Mucosa of descending colon (tissue), 3 donors: ENCODE data around the gene YPEL1. TPM values are rescaled to one million over a fixed set of nuclear protein-coding genes. Genes with fewer than 3 reads are reported as not detected.

Experiments used
- ATAC-seq: fragments of 200-7000 bp; cut with Tn5 transposase; one replicate; pipeline ENCODE4 v1.9.1; 2020; ENCODE audit warnings: mild to moderate bottlenecking, moderate library complexity
- DNase-seq, 3 donors: peaks; one replicate each; pipeline ENCODE4 v3.0.0-alpha.2; 2020
- H3K36me3 ChIP-seq: fragments of 200-600 bp; one replicate; pipeline ENCODE4 v1.8.0; 2021; ENCODE audit warnings: low read depth, mild to moderate bottlenecking
- H3K4me1 ChIP-seq: fragments of 200-600 bp; one replicate; pipeline ENCODE4 v1.8.0; 2021; ENCODE audit warnings: low read depth, mild to moderate bottlenecking
- H3K4me3 ChIP-seq: fragments of 200-600 bp; one replicate; pipeline ENCODE4 v1.8.0; 2021; ENCODE audit warnings: mild to moderate bottlenecking
- H3K9me3 ChIP-seq: fragments of 200-600 bp; one replicate; pipeline ENCODE4 v1.8.0; 2021; ENCODE audit warnings: mild to moderate bottlenecking
- CTCF ChIP-seq: fragments of 200-600 bp; IDR thresholded peaks from one replicate; pipeline ENCODE4 v1.8.0; 2022; ENCODE audit warnings: antibody characterized with exemption, mild to moderate bottlenecking
- intact Hi-C, 2 donors: fragments of 100-400 bp; cut with DNase I in 1 of 2; cut with micrococcal nuclease in 1 of 2; formaldehyde crosslinking; loops; one replicate each; pipeline versions ENCODE4 v1.11.0 to v1.11.1; 2022; cut with DNase I, micrococcal nuclease
- total RNA-seq, 3 donors: library from RNA; stranded (reverse); fragmentation: NEBNext Ultra II Directional in 2 of 3; extraction: Animal tissue kit (Norgen Biotek cat#: 25700) in 2 of 3; gene quantifications; one replicate each; pipeline versions ENCODE4 v1.2.1 to v1.2.4, GENCODE V29; 2021 to 2023
- donor health status: DM: no; HTN: no; CAD: no; lungs with moderate emphysema.
- donor health status: DM: no; HTN: no; CAD: no.
- donor health status: DM: no; HTN: yes; CAD: no.

YPEL1 gene
- total RNA-seq, 3 donors from 2014 or later, result 2.7 to 6.8 (median 2.8) TPM

GRCh38 chr22:21657360-21658032, 78.1 kb downstream of the YPEL1 start:
- intact Hi-C loops, result no loop called here
- Histone ChIP-seq H3K36me3 (no peaks in the 10 kb centered on the region), H3K4me1 (peaks cover 13% of the 10 kb centered on the region), H3K4me3 (peak overlapping the region; percentile 36), H3K9me3 (no peaks in the 10 kb centered on the region)
- DNase-seq, result peak; percentile 83 to 88 (median 87)
- peak; percentile 97 for ATAC-seq
- TF ChIP-seq CTCF, result peak; percentile 32

GRCh38 chr22:21657020-21657359, 78.6 kb downstream of the YPEL1 start:
- no peak overlapping the region for H3K4me3 ChIP-seq
- no peaks in the 10 kb centered on the region for H3K9me3 ChIP-seq
- intact Hi-C loops, result no loop called here
- H3K4me1 ChIP-seq, result peaks cover 15% of the 10 kb centered on the region
- DNase-seq, result no peak
- peak; percentile 1 for ATAC-seq
- TF ChIP-seq CTCF, result no peak
- no peaks in the 10 kb centered on the region for H3K36me3 ChIP-seq

GRCh38 chr22:21652547-21653545, 82.7 kb downstream of the YPEL1 start:
- ATAC-seq (no peak), DNase-seq (no peak)
- Histone ChIP-seq H3K4me1 (peaks cover 17% of the 10 kb centered on the region), H3K9me3 (no peaks in the 10 kb centered on the region), H3K4me3 (no peak overlapping the region), H3K36me3 (no peaks in the 10 kb centered on the region)
- intact Hi-C loops, result no loop called here
- TF ChIP-seq CTCF, result no peak

GRCh38 chr22:21652010-21652546, 83.5 kb downstream of the YPEL1 start:
- Histone ChIP-seq H3K4me1 (peaks cover 13% of the 10 kb centered on the region), H3K9me3 (no peaks in the 10 kb centered on the region), H3K36me3 (no peaks in the 10 kb centered on the region), H3K4me3 (no peak overlapping the region)
- no peak for TF ChIP-seq CTCF
- intact Hi-C loops, result no loop called here
- ATAC-seq, result peak; percentile 95
- peak; percentile 88 to 89 (median 88) for DNase-seq

- no peak overlapping the region for H3K4me3 ChIP-seq
- peaks cover 14% of the 10 kb centered on the region for H3K4me1 ChIP-seq
- no peak for TF ChIP-seq CTCF
- H3K36me3 ChIP-seq, result no peaks in the 10 kb centered on the region
- no peaks in the 10 kb centered on the region for H3K9me3 ChIP-seq
- DNase-seq (no peak), ATAC-seq (peak; percentile 8)
- intact Hi-C loops, result no loop called here
Measured at GRCh38 chr22:21651521-21652009, 84.0 kb downstream of the YPEL1 start.
